VCaP (cell line): Measurements from ENCODE around the gene SPDYE4.

Experiments
- H3K27ac ChIP-seq: fragments of 450-650 bp; 2 replicates; pipeline ENCODE4 v1.5.1; 2017
- CTCF ChIP-seq: fragments of 450-650 bp; conservative IDR thresholded peaks from 2 replicates; pipeline ENCODE4 v1.5.1; 2017; ENCODE audit warnings: mild to moderate bottlenecking, moderate library complexity

Gene SPDYE4

GRCh38 chr17:8753976-8754440 is 4.3 kb downstream of the SPDYE4 start:
- no peak overlapping the region for H3K27ac ChIP-seq
- peak; percentile 82 for TF ChIP-seq CTCF

- H3K27ac ChIP-seq = no peak overlapping the region
- no peak for TF ChIP-seq CTCF
Observed at GRCh38 chr17:8753136-8753975, 5.0 kb downstream of the SPDYE4 start.

GRCh38 chr17:8749616-8750015 is 8.7 kb downstream of the SPDYE4 start:
- no peak overlapping the region for H3K27ac ChIP-seq
- no peak for TF ChIP-seq CTCF

- no peak overlapping the region for H3K27ac ChIP-seq
Observed at GRCh38 chr17:8747742-8748141, 10.6 kb downstream of the SPDYE4 start.

GRCh38 chr17:8746501-8747236 is 11.7 kb downstream of the SPDYE4 start:
- no peak for TF ChIP-seq CTCF
- H3K27ac ChIP-seq = no peak overlapping the region; the same call in 1 of the 2 replicates

More at GRCh38 chr17:8747742-8748141, 10.6 kb downstream of the SPDYE4 start:
- TF ChIP-seq CTCF = no peak

- peak; percentile 88 for TF ChIP-seq CTCF
- no peak overlapping the region; the same call in 1 of the 2 replicates for H3K27ac ChIP-seq
Observed at GRCh38 chr17:8745586-8746500, 12.5 kb downstream of the SPDYE4 start.
